SH-SY5Y (cell line): Measurements from ENCODE around the gene SPIN2A.

ENCODE experiments used
- GATA2 ChIP-seq: IDR thresholded peaks from 2 replicates; pipeline ENCODE4 v1.6.1; 2011; ENCODE audit warnings: mild to moderate bottlenecking, low read depth, low read length
- GATA3 ChIP-seq: IDR thresholded peaks from 2 replicates; pipeline ENCODE4 v1.6.1; 2011; ENCODE audit warnings: low read depth, mild to moderate bottlenecking, low read length, moderate library complexity

DNA sequence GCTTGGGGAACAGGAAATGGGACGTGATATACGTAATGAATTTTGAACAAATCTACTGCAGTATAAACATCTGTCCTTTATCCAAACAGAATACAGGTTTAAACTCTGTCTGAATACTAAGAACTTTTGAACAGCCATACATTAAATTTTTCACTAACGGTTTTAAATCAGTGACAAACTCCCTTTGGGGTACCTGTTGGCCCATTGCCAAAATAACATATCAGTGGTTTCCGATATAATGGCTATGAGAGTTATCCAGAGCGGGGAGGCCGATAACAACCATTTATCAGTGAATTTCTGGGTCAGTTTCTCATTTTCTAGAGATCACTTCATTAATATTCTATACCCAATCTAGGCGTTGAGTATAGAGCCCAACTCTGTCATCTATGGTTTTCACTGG is 5.2 kb downstream of the SPIN2A start:
- TF ChIP-seq GATA2 (no peak), GATA3 (no peak)
